Stomach smooth muscle (tissue), 2 donors: Measurements from ENCODE around the gene SLC2A9.
A peak's percentile ranks its signal among the peaks of the same experiment; 100 is the strongest.

Source experiments
- H3K27ac ChIP-seq: one replicate; pipeline ENCODE4 v1.7.0; 2013; ENCODE audit warnings: mild to moderate bottlenecking, low read length, inconsistent platforms
- H3K27me3 ChIP-seq, 2 donors: one replicate each; pipeline ENCODE4 v1.7.0; 2013; ENCODE audit warnings: low read length in 2 of 2; ENCODE audit not compliant: insufficient read depth in 2 of 2, control insufficient read depth in 1 of 2
- H3K36me3 ChIP-seq, 2 donors: one replicate each; pipeline ENCODE4 v1.7.0; 2013; ENCODE audit warnings: low read length in 2 of 2; ENCODE audit not compliant: control insufficient read depth in 2 of 2, insufficient read depth in 2 of 2
- H3K4me1 ChIP-seq: one replicate; pipeline ENCODE4 v1.7.0; 2013; ENCODE audit warnings: low read length; ENCODE audit not compliant: control insufficient read depth, insufficient read depth
- H3K4me3 ChIP-seq, 2 donors: one replicate each; pipeline ENCODE4 v1.7.0; 2013; ENCODE audit warnings: low read length in 2 of 2
- H3K9ac ChIP-seq, 2 donors: one replicate each; pipeline ENCODE4 v1.7.0; 2013; ENCODE audit warnings: low read length in 2 of 2, mild to moderate bottlenecking in 1 of 2
- H3K9me3 ChIP-seq, 2 donors: one replicate each; pipeline ENCODE4 v1.7.0; 2013; ENCODE audit warnings: low read length in 2 of 2; ENCODE audit not compliant: control insufficient read depth in 2 of 2
- donor health status: healthy.
- donor health status: Pancreatic carcinoma.

The SLC2A9 gene

GRCh38 chr4:10018818-10019461, 2.4 kb downstream of the SLC2A9 start:
- Histone ChIP-seq H3K4me3 (peak overlapping the region; percentile 47 to 78), H3K27me3 (no peaks in the 10 kb centered on the region), H3K27ac (peak overlapping the region; percentile 87), H3K36me3 (no peaks in the 10 kb centered on the region), H3K9me3 (no peaks in the 10 kb centered on the region), H3K4me1 (peaks cover 20% of the 10 kb centered on the region), H3K9ac (peak overlapping the region; percentile 65 to 82)

- H3K27me3 ChIP-seq, result no peaks in the 10 kb centered on the region
- no peak overlapping the region for H3K4me3 ChIP-seq
- H3K9me3 ChIP-seq, result no peaks in the 10 kb centered on the region
- peaks cover 20% of the 10 kb centered on the region for H3K4me1 ChIP-seq
- no peak overlapping the region for H3K9ac ChIP-seq
- no peaks in the 10 kb centered on the region for H3K36me3 ChIP-seq
- no peak overlapping the region for H3K27ac ChIP-seq
These were observed 4.0 kb downstream of the SLC2A9 start for GRCh38 chr4:10017037-10017893.

- Histone ChIP-seq H3K36me3 (no peaks in the 10 kb centered on the region), H3K4me3 (no peak overlapping the region), H3K9me3 (no peaks in the 10 kb centered on the region), H3K4me1 (peaks cover 20% of the 10 kb centered on the region), H3K9ac (no peak overlapping the region), H3K27me3 (no peaks in the 10 kb centered on the region), H3K27ac (no peak overlapping the region)
These were observed 5.1 kb downstream of the SLC2A9 start for GRCh38 chr4:10016169-10016568.

DNA sequence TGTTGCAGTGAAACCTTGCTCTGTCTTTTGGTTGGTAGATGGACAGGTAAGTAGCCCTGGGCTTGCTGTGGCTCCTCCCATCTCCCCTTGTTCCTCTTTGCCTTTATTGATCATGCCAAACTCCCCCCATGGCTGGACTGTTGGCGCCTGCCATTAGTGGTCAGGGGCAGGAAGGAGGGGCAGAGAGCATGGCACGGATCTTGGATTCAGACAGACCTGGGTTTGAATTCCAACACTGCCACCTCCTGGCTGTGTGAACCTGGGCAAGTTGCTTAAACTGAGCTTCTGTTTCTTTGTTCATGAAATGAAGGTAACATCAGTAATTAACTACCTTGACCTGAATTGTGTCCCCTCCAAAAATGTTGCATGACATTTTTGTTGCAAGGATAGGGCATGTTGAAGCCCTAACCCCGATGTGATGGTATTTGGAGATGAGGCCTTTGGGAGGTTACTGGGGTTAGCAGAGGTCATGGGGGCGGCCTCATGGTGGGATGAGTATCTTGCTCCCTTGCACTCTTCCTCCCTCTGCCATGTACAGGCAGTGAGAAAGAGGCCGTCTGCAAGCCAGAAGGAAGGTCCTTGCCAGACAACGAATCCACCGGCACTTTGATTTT, 6.0 kb downstream of the SLC2A9 start:
- no peaks in the 10 kb centered on the region for H3K36me3 ChIP-seq
- H3K4me1 ChIP-seq, result peaks cover 18% of the 10 kb centered on the region
- no peak overlapping the region for H3K9ac ChIP-seq
- no peak overlapping the region for H3K4me3 ChIP-seq
- H3K9me3 ChIP-seq, result no peaks in the 10 kb centered on the region
- H3K27me3 ChIP-seq, result no peaks in the 10 kb centered on the region
- H3K27ac ChIP-seq, result no peak overlapping the region

- H3K9me3 ChIP-seq, result no peaks in the 10 kb centered on the region
These were observed 7.6 kb downstream of the SLC2A9 start for GRCh38 chr4:10013722-10014121.

GRCh38 chr4:10011885-10012284, 9.4 kb downstream of the SLC2A9 start:
- Histone ChIP-seq H3K4me3 (no peak overlapping the region), H3K27me3 (no peaks in the 10 kb centered on the region), H3K36me3 (no peaks in the 10 kb centered on the region), H3K27ac (no peak overlapping the region), H3K9me3 (no peaks in the 10 kb centered on the region), H3K9ac (no peak overlapping the region), H3K4me1 (peaks cover 16% of the 10 kb centered on the region)

More at GRCh38 chr4:10013722-10014121, 7.6 kb downstream of the SLC2A9 start:
- H3K36me3 ChIP-seq, result no peaks in the 10 kb centered on the region
- H3K27ac ChIP-seq, result no peak overlapping the region
- H3K4me3 ChIP-seq, result no peak overlapping the region
- H3K9ac ChIP-seq, result no peak overlapping the region
- no peaks in the 10 kb centered on the region for H3K27me3 ChIP-seq
- H3K4me1 ChIP-seq, result peaks cover 6% of the 10 kb centered on the region

- no peak overlapping the region for H3K4me3 ChIP-seq
- H3K27ac ChIP-seq, result no peak overlapping the region
- H3K36me3 ChIP-seq, result no peaks in the 10 kb centered on the region
- H3K4me1 ChIP-seq, result peaks cover 22% of the 10 kb centered on the region
- no peaks in the 10 kb centered on the region for H3K27me3 ChIP-seq
- H3K9ac ChIP-seq, result no peak overlapping the region
- no peaks in the 10 kb centered on the region for H3K9me3 ChIP-seq
These were observed 10.0 kb downstream of the SLC2A9 start for GRCh38 chr4:10011277-10011676.

- H3K27ac ChIP-seq, result no peak overlapping the region
- H3K4me1 ChIP-seq, result peaks cover 22% of the 10 kb centered on the region
These were observed 11.3 kb downstream of the SLC2A9 start for GRCh38 chr4:10009861-10010500.

GRCh38 chr4:10008609-10009005, 12.7 kb downstream of the SLC2A9 start:
- Histone ChIP-seq H3K9ac (no peak overlapping the region), H3K36me3 (no peaks in the 10 kb centered on the region), H3K27me3 (no peaks in the 10 kb centered on the region), H3K9me3 (no peaks in the 10 kb centered on the region), H3K4me3 (no peak overlapping the region), H3K4me1 (peaks cover 22% of the 10 kb centered on the region), H3K27ac (no peak overlapping the region)

More at GRCh38 chr4:10009861-10010500, 11.3 kb downstream of the SLC2A9 start:
- Histone ChIP-seq H3K9ac (no peak overlapping the region), H3K36me3 (no peaks in the 10 kb centered on the region), H3K27me3 (no peaks in the 10 kb centered on the region), H3K9me3 (no peaks in the 10 kb centered on the region), H3K4me3 (no peak overlapping the region)

DNA sequence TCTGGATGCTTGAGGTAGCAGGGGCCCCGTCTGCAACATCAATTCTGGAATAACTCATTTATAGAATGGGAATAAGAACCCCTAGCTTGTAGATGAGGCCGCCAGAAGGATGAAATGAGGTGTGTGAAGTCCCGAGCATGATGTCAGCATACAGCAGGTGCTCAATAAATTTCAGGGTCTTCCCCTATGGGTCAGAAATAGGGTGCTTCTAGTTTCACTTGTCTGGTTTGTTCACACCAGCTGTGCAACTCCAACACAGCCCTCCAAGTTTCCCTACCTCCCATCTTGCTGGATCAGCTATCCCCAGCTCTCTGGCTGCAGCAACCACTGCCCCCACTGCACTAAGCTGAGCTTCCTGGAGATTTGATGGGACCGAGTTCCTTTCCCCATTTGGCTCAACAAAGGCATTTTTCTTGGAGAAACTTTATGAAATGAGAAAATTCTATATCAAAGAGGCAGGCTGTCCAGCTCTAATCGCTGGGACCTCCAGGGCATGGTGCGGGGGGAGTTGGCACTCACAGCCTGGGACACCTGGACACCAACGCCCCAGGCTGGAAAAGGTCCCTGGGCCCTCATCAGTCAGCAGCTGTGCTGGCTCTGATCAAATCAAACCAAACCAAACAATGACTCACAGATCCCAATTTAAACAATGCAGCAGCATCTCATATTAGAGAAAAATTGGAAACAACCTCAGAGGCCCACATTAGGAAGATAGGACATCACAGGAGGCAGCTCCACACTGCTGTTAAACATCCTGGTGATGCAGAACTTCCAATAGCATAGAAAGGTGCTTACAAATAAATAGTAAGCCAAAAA, 13.3 kb downstream of the SLC2A9 start:
- no peak overlapping the region for H3K4me3 ChIP-seq
- H3K36me3 ChIP-seq, result no peaks in the 10 kb centered on the region
- no peaks in the 10 kb centered on the region for H3K27me3 ChIP-seq
- H3K4me1 ChIP-seq, result peaks cover 22% of the 10 kb centered on the region
- H3K27ac ChIP-seq, result no peak overlapping the region
- no peaks in the 10 kb centered on the region for H3K9me3 ChIP-seq
- no peak overlapping the region for H3K9ac ChIP-seq
